Natural killer cell treated with Interleukin-12 subunit alpha and Interleukin-12 subunit beta and Interleukin-15 and Interleukin-18, amount 100 ng/mL, for 72 hours (primary cell): Measurements from ENCODE around the gene SUPT6H. TPM values are rescaled to one million over a fixed set of nuclear protein-coding genes. Genes with fewer than 3 reads are reported as not detected.
"Not testable (repeated sequence)": the region's sequence is repeated elsewhere in the genome, so short reads cannot be mapped to it uniquely, and the experiment has no call there.

ENCODE experiments used
- ATAC-seq, 2 donors: fragments of 150-1000 bp; cut with Tn5 transposase in 1 of 2; sonication (Bioruptor Pico), chemical (Tn5 transposase) in 1 of 2; 2 replicates each; pipeline ENCODE4 v1.10.0; 2021
- DNase-seq: peaks from one replicate; pipeline ENCODE4 v3.0.0; 2022; ENCODE audit warnings: low spot score
- H3K27ac Mint-ChIP-seq, 2 donors: 1 replicate in 1 of 2; 2 replicates in 1 of 2; pipeline ENCODE4 v1.8.0; 2022; ENCODE audit warnings: mixed read lengths in 2 of 2, mild to moderate bottlenecking in 1 of 2, moderate library complexity in 1 of 2
- H3K27me3 Mint-ChIP-seq, 2 donors: 1 replicate in 1 of 2; 2 replicates in 1 of 2; pipeline ENCODE4 v1.8.0; 2022; ENCODE audit warnings: mixed read lengths in 2 of 2
- H3K36me3 Mint-ChIP-seq: one replicate; pipeline ENCODE4 v1.8.0; 2022; ENCODE audit warnings: mixed read lengths
- H3K4me1 Mint-ChIP-seq, 2 donors: 1 replicate in 1 of 2; 2 replicates in 1 of 2; pipeline ENCODE4 v1.8.0; 2022; ENCODE audit warnings: low read depth in 2 of 2, mixed read lengths in 2 of 2, mild to moderate bottlenecking in 1 of 2
- H3K4me3 Mint-ChIP-seq: one replicate; pipeline ENCODE4 v1.8.0; 2022; ENCODE audit warnings: mixed read lengths
- H3K9me3 Mint-ChIP-seq: 2 replicates; pipeline ENCODE4 v1.8.0; 2022; ENCODE audit warnings: mixed read lengths
- total RNA-seq, 2 donors: library from RNA; stranded (reverse); gene quantifications; one replicate each; pipeline ENCODE4 v1.2.3, GENCODE V29; 2022

The SUPT6H gene
- total RNA-seq, 2 donors from 2014 or later, result 118 to 133 TPM

DNA sequence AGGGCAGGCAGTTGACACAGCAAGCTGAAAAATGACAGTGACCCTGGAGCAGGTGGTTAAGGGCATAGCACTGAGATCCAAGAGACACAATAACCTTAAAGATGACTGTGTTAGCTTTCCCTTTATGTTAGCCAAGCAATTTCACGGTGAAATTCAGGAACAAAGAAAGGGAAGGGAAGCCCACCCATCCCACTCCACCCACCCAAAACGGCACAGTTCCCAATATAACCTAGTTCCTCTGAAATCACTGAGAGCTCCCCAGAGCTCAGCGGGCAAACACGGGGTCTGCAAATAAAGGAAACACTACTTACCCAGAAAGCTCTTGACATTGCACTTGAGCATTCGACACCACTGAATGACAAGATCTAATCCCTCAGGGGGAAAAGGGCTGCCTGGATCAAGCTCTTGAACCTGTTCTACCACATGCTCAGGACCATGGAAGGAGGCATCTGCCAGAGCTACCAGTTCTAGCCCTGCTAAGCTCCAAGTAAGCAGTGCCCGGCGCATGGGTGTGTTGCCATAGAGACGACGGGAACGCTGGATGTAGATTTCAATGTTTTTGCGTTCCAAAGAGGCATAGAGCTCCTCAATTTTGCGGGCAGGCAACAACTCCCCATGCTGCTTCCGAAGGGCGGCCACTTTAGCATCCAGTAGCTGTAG lies 27.7 kb upstream of the SUPT6H start:
- no peak overlapping the region for H3K27ac Mint-ChIP-seq
- H3K36me3 Mint-ChIP-seq, result peaks cover 39% of the 10 kb centered on the region

DNA sequence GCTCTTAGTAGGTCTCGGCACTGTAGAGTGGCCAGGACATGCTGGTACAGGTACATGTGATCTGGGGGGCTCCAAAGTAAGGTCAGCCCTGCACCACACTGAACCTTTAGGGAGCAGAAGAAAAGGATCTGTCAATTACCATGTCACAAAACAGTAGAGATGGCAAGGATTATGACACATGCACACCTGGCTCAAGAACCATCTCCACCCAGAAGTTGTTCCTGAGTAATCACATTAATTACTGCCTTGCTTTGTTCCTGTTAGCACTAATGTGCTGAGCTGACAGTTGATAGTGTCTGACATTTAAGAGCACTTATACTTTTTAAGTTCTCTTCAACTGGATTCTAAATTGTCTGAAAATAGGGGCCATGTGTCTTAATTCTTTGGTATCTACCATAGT lies 26.5 kb upstream of the SUPT6H start:
- Mint-ChIP-seq H3K4me1 (peaks cover 12 to 14% of the 10 kb centered on the region in 2 donors), H3K36me3 (peaks cover 46% of the 10 kb centered on the region), H3K9me3 (no peaks in the 10 kb centered on the region), H3K27me3 (no peaks in the 10 kb centered on the region), H3K27ac (no peak overlapping the region), H3K4me3 (no peak overlapping the region)
- no peak for DNase-seq
- ATAC-seq, result no peak

More for the DNA sequence above, 27.7 kb upstream of the SUPT6H start:
- Mint-ChIP-seq H3K27me3 (no peaks in the 10 kb centered on the region), H3K9me3 (no peaks in the 10 kb centered on the region), H3K4me1 (peaks cover 7 to 8% of the 10 kb centered on the region in 2 donors), H3K4me3 (no peak overlapping the region)
- no peak for ATAC-seq
- DNase-seq, result no peak

DNA sequence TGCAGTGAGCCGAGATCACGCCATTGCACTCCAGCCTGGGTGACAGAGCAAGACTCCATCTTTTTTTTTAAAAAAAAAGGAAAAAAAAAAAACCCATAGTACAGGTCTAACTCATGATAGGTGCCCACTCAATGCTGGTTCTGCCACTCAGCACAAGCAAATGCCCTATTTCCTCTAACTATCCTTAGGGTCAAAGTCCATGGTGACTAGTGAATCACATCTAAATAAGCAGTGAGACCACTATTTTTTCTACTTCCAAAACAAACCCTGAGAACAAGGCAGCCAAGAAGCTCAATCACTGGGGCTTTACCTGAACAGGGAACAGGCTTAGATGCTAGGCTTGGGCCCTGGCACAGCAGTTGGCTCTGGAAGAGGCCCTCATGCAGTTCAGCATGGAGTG lies 20.4 kb upstream of the SUPT6H start:
- Mint-ChIP-seq H3K4me1 (peaks cover 37 to 48% of the 10 kb centered on the region in 2 donors), H3K36me3 (peaks cover 43% of the 10 kb centered on the region), H3K27me3 (no peaks in the 10 kb centered on the region), H3K27ac (no peak overlapping the region), H3K4me3 (no peak overlapping the region), H3K9me3 (no peaks in the 10 kb centered on the region)
- ATAC-seq, result no peak
- DNase-seq, result no peak

DNA sequence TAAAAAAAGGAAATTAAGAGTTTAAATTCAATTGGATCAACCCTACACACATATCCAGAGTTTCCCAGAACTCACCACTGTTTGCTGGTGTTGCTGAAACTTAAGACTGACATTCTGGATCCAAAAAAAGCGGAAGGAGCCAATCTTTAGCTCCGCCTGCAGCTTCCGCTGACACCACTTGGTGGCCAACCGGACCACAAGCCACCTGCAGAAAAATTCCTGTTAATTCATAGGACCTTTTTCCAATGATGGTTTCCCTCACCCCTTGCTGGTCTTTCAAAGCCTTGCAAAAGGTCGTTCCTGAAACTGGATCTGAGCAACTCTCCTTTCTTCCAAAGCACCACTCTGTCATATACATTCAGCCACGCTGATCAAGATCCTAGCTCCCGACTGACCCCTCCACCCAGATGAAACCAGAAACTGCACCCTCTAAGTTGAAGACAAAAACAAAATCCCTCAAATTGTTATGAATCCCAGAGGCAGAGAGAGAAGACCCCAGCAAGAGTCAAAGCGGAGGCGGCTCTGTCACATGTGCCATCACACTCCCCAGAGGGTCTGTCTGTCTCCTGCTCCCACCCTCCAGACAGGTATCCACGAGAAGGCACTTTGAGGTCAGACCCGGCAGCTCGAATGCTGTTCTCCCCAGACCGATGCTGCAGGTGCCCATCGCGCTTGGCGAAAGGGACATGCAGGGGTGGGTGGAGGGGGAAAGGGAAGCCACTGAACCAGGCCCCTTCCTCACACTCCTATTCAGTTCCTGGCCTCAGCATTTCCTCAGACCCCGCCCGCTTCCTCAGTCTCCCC lies 17.8 kb upstream of the SUPT6H start:
- H3K27me3 Mint-ChIP-seq, result no peaks in the 10 kb centered on the region
- ATAC-seq, result peak; percentile 1 to 2

DNA sequence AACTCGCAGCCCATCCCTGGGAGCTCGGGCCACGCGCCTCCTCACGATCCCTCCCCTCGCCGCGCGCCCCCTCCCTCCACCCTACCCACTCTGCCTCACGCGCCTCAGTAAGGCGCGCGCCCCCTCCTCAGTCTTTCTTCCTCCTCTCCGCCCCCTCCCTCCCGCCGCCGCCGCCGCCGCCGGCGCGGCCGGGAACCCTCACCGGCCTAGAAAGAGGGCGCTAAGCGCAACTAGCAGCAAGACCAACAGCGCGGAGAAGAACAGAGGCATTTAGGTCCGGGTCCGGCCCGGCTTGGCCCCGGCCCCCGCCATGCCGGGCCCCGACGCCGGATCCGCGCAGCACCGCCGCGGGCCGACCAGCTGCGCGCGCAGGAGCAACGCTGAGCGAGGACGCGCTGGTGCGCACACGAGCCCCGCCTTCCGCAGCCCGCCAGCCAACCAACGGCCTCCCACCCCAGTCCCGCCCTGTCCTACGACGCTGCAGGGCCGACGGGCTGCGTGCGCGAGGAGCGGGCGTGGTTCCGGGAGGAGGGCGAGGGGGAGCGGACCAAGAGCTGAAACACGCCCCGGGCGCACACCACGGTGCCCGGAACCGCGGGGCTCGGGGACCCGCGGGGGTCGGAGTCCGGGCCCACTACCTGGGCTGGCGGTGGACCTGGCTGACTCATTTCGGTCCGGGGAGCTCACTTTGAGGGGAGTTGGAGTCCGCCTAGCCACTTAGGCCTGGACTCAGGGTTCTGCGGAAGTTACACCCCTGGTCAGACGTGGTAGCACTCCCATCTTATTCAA lies 17.0 kb upstream of the SUPT6H start, which contains the start of gene BLTP2:
TSS of gene BLTP2 (minus strand) at position 372 of the 789 bp plus-strand sequence. CDS start at position 270, 102 bp downstream.
- peaks cover 37 to 49% of the 10 kb centered on the region in 2 donors for H3K4me1 Mint-ChIP-seq
- peak within 1 kb of the TSS; percentile 92 to 94 for H3K27ac Mint-ChIP-seq
- H3K4me3 Mint-ChIP-seq, result peak within 1 kb of the TSS; percentile 97
- ATAC-seq (peak; percentile 100), DNase-seq (peak; percentile 96)
- H3K27me3 Mint-ChIP-seq, result no peaks in the 10 kb centered on the region
- peaks cover 34% of the 10 kb centered on the region for H3K36me3 Mint-ChIP-seq
- H3K9me3 Mint-ChIP-seq, result no peaks in the 10 kb centered on the region

More for the DNA sequence above, 17.8 kb upstream of the SUPT6H start:
- H3K4me1 Mint-ChIP-seq, result peaks cover 41 to 53% of the 10 kb centered on the region in 2 donors
- H3K36me3 Mint-ChIP-seq, result peaks cover 39% of the 10 kb centered on the region
- peak overlapping the region; percentile 97 for H3K4me3 Mint-ChIP-seq
- DNase-seq, result no peak
- H3K27ac Mint-ChIP-seq, result peak overlapping the region; percentile 72 to 94
- no peaks in the 10 kb centered on the region for H3K9me3 Mint-ChIP-seq

DNA sequence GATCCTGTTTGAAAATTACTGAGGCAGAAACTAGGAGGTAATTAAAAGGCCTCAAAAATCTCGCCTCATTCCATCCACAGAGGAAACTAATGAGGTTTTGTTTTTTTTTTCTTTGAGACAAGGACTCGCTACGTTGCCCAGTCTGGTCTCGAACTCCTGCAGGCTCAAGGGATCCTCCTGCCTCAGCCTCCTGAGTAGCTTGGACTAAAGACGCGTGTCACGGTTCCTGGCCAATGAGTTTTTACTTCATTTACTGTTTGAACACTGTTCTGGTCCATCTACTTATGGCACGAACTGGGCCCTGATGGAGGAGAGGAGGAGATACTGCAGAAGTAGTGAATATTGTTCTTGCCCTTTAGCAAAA lies 16.4 kb upstream of the SUPT6H start:
- H3K9me3 Mint-ChIP-seq, result no peaks in the 10 kb centered on the region
- H3K27me3 Mint-ChIP-seq, result no peaks in the 10 kb centered on the region
- peaks cover 29% of the 10 kb centered on the region for H3K36me3 Mint-ChIP-seq
- H3K27ac Mint-ChIP-seq, result peak overlapping the region; percentile 92 to 94
- DNase-seq (no peak), ATAC-seq (no peak)
- H3K4me3 Mint-ChIP-seq, result peak overlapping the region; percentile 97
- H3K4me1 Mint-ChIP-seq, result peaks cover 34 to 46% of the 10 kb centered on the region in 2 donors

DNA sequence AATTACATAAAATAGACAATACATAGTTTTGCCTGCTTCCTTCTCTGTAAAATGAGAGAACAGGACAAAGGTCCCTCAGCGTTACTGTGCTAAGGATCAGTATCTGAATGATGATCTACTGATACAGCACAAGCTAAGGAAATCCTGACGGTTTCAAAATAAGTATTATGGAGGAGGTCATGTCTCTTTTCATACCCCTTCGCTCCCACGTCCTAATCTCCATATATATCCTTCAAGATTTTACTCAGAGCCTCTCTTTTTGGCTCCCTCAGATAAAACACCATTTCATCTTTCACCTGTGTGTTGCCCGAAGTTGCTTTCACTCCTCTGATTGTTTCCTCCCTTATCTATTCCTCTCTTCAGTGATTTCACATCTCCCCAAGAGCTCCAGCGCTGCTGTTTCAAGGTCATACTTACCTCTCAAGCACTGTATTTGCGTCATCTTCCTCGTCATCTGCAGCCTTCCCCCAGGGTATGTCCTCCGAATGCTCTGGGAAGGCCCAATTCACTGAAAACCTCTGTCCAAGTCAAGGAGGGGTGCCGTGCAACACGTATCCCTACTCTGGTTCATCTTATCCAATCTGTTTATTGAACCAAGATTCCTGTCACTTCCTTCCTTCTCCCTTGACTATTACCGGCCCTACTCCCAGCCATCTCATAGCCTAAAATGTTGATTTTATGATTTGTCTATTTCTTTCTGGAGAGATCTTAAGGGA lies 15.8 kb upstream of the SUPT6H start:
- Mint-ChIP-seq H3K4me1 (peaks cover 34 to 45% of the 10 kb centered on the region in 2 donors), H3K27me3 (no peaks in the 10 kb centered on the region), H3K9me3 (no peaks in the 10 kb centered on the region), H3K27ac (peak overlapping the region; percentile 92 to 94), H3K4me3 (peak overlapping the region; percentile 97), H3K36me3 (peaks cover 28% of the 10 kb centered on the region)
- no peak for ATAC-seq
- DNase-seq, result no peak

DNA sequence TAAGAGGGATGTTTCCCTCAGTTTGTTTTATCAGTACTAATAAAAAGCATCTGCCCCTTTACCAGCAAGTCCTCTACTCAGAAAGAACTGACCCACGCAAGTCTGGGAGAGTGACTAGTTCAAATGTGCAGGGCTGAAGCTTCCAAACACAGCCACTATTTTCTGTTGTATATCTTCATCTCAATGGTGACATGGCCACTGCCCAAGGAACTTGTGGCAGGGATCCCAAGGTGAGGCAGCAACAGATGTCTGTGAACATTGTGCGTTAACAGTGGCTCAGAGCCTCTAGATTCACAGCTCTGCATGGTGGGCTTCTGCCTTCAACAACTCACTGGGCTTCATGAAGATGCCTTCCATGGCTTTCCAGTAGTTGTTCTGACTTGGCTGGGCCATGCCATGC lies 13.3 kb upstream of the SUPT6H start:
- DNase-seq (no peak), ATAC-seq (no peak)
- Mint-ChIP-seq H3K9me3 (no peaks in the 10 kb centered on the region), H3K27ac (no peak overlapping the region), H3K36me3 (peaks cover 17% of the 10 kb centered on the region), H3K27me3 (no peaks in the 10 kb centered on the region), H3K4me3 (no peak overlapping the region), H3K4me1 (peaks cover 18 to 26% of the 10 kb centered on the region in 2 donors)

DNA sequence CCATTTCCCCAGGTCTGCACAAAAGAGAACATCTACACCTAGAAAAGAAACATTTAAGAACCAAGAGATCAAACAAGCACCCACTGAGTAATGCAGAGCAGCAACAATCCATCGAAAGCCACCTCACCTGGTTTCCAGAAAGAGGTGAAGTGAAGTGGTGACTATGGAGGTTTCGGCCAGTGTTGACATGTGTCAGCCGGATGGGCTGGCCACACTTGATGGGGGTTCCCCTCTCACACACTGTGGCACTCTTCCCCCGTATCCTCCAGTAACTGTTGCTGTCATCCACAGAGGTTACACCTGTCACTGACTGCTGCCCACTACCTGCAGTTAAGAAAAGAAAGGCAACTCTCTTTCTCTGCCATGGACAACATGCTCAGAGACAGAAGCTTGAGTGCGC lies 6.8 kb upstream of the SUPT6H start:
- Mint-ChIP-seq H3K9me3 (no peaks in the 10 kb centered on the region), H3K36me3 (peaks cover 11% of the 10 kb centered on the region), H3K27ac (no peak overlapping the region), H3K27me3 (no peaks in the 10 kb centered on the region), H3K4me1 (peaks cover 18% of the 10 kb centered on the region in 2 donors), H3K4me3 (no peak overlapping the region)
- ATAC-seq, result peak in 1 of 2 donors; percentile 48
- DNase-seq, result no peak

DNA sequence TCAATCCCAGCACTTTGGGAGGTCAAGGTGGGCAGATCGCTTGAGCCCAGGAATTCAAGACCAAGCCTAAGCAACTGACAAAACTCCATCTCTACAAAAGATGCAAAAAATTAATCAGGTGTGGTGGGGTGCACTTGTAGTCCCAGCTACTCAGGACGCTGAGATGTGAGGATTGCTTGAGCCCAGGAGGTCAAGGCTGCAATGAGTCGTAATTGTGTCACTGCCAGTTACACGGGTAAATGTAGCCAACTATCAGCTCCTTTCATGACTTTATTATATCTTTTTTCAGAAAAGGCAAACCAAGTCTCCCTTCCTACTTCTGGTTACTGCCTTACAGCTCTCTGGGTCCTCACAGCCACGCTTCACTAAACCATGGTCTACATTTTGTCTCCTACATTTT lies 4.2 kb upstream of the SUPT6H start:
- Mint-ChIP-seq H3K27me3 (no peaks in the 10 kb centered on the region), H3K4me3 (no peak overlapping the region), H3K27ac (no peak overlapping the region), H3K36me3 (peaks cover 11% of the 10 kb centered on the region), H3K4me1 (peaks cover 27 to 32% of the 10 kb centered on the region in 2 donors), H3K9me3 (no peaks in the 10 kb centered on the region)
- ATAC-seq (no peak), DNase-seq (no peak)

DNA sequence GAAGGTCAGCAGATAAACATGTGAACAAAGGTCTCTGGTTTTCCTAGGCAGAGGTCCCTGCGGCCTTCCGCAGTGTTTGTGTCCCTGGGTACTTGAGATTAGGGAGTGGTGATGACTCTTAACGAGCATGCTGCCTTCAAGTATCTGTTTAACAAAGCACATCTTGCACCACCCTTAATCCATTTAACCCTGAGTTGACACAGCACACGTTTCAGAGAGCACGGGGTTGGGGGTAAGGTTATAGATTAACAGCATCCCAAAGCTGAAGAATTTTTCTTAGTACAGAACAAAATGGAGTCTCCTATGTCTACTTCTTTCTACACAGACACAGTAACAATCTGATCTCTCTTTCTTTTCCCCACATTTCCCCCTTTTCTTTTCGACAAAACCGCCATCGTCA lies 3.7 kb upstream of the SUPT6H start:
- Mint-ChIP-seq H3K4me1 (peaks cover 33 to 38% of the 10 kb centered on the region in 2 donors), H3K36me3 (peaks cover 13% of the 10 kb centered on the region)
- H3K9me3 Mint-ChIP-seq, H3K27ac Mint-ChIP-seq, H3K4me3 Mint-ChIP-seq, DNase-seq, ATAC-seq, H3K27me3 Mint-ChIP-seq: not testable (repeated sequence)

DNA sequence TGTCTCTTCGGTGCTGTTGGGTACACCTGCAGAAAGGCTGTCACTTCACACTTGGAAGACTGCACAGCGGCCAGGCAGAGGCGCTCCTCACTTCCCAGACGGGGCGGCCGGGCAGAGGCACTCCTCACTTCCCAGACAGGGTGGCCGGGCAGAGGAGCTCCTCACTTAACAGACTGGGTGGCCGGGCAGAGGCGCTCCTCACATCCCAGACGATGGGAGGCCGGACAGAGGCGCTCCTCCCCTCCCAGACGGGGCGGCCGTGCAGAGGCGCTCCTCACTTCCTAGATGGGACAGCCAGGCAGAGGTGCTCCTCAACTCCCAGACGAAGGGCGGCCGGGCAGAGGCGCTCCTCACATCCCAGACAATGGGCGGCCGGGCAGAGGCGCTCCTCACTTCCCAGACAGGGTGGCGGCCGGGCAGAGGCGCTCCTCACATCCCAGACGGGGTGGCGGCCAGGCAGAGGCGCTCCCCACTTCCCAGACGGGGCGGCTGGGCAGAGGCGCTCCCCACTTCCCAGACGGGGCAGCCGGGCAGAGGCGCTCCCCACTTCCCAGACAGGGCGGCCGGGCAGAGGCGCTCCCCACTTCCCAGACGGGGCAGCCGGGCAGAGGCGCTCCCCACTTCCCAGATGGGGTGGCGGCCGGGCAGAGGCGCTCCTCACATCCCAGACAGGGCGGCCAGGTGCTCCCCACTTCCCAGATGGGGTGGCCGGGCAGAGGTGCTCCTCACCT lies 3.1 kb upstream of the SUPT6H start:
- not testable (repeated sequence) for H3K27ac Mint-ChIP-seq, DNase-seq, H3K27me3 Mint-ChIP-seq, H3K9me3 Mint-ChIP-seq, H3K4me3 Mint-ChIP-seq, ATAC-seq
- H3K4me1 Mint-ChIP-seq, result peaks cover 38 to 44% of the 10 kb centered on the region in 2 donors
- peaks cover 18% of the 10 kb centered on the region for H3K36me3 Mint-ChIP-seq
